Upper lobe of left lung (tissue), 4 donors: ENCODE data around the gene SLC25A30.

Experiments used
- EP300 ChIP-seq, 4 donors: sonication (generic); formaldehyde crosslinking; IDR thresholded peaks; one replicate each; pipeline ENCODE4 v1.5.1; 2017; ENCODE audit warnings: antibody characterized with exemption in 4 of 4, control low read depth in 2 of 4
- TF ChIP-seq, protein P1 (sequence below), 6 experiments: fragments of 450-650 bp in 4 of 6; fragments of 200-600 bp in 2 of 6; sonication (generic) in 2 of 6; IDR thresholded peaks; one replicate each; pipeline ENCODE4 v1.5.1; 2016 to 2019; ENCODE audit warnings: antibody characterized with exemption in 6 of 6

DNA sequence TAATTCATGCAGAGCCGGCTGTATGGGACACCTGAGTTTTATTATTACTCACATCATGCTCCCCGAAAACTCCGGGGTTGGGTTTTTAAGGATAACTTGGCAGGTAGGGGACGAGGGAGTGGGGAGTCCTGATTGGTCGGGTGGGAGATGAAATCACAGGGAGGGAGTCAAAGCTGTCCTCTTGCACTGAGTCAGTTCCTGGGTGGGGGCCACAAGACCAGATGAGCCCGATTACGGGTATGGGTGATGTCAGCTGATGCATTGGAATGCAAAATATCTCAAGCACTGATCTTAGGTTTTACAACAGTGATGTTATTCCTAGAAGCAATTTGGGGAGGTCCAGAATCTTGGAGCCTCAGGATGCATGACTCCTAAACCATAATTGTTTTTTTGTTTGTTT is 28.0 kb upstream of the SLC25A30 start:
- no peak for TF ChIP-seq EP300 (IDR thresholded peaks at IDR 0.05)
- TF ChIP-seq, protein P1, sequence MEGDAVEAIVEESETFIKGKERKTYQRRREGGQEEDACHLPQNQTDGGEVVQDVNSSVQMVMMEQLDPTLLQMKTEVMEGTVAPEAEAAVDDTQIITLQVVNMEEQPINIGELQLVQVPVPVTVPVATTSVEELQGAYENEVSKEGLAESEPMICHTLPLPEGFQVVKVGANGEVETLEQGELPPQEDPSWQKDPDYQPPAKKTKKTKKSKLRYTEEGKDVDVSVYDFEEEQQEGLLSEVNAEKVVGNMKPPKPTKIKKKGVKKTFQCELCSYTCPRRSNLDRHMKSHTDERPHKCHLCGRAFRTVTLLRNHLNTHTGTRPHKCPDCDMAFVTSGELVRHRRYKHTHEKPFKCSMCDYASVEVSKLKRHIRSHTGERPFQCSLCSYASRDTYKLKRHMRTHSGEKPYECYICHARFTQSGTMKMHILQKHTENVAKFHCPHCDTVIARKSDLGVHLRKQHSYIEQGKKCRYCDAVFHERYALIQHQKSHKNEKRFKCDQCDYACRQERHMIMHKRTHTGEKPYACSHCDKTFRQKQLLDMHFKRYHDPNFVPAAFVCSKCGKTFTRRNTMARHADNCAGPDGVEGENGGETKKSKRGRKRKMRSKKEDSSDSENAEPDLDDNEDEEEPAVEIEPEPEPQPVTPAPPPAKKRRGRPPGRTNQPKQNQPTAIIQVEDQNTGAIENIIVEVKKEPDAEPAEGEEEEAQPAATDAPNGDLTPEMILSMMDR (IDR thresholded peaks at IDR 0.05): no peak
